Thymus (tissue), 11 donors: ENCODE data around the gene ZNF316. TPM values are rescaled to one million over a fixed set of nuclear protein-coding genes. Genes with fewer than 3 reads are reported as not detected.
A peak's percentile ranks its signal among the peaks of the same experiment; 100 is the strongest.

ENCODE experiments used
- DNase-seq, 9 donors: peaks; one replicate each; pipeline ENCODE4 v3.0.0-alpha.2; 2013; ENCODE audit warnings: low spot score in 9 of 9, low read depth in 6 of 9, missing footprints in 1 of 9
- H3K27ac ChIP-seq, 2 donors: one replicate each; pipeline ENCODE4 v1.5.1; 2013; ENCODE audit warnings: control low read depth in 1 of 2, low read depth in 1 of 2, low read length in 1 of 2, mild to moderate bottlenecking in 1 of 2, moderate library complexity in 1 of 2
- H3K27me3 ChIP-seq, 2 donors: one replicate each; pipeline ENCODE4 v1.5.1; 2013; ENCODE audit warnings: low read length in 1 of 2; ENCODE audit not compliant: control insufficient read depth in 2 of 2, insufficient read depth in 1 of 2
- H3K36me3 ChIP-seq, 2 donors: one replicate each; pipeline ENCODE4 v1.5.1; 2013; ENCODE audit warnings: low read length in 1 of 2, mild to moderate bottlenecking in 1 of 2, moderate library complexity in 1 of 2; ENCODE audit not compliant: control insufficient read depth in 2 of 2, insufficient read depth in 2 of 2
- H3K4me1 ChIP-seq, 2 donors: one replicate each; pipeline ENCODE4 v1.5.1; 2013; ENCODE audit warnings: low read length in 2 of 2; ENCODE audit not compliant: control insufficient read depth in 2 of 2, insufficient read depth in 2 of 2
- H3K4me3 ChIP-seq, 2 donors: one replicate each; pipeline ENCODE4 v1.5.1; 2013; ENCODE audit warnings: low read length in 2 of 2, control low read depth in 1 of 2, mild to moderate bottlenecking in 1 of 2
- H3K9me3 ChIP-seq, 2 donors: one replicate each; pipeline ENCODE4 v1.5.1; 2013; ENCODE audit warnings: low read length in 1 of 2, mild to moderate bottlenecking in 1 of 2; ENCODE audit not compliant: control insufficient read depth in 2 of 2, insufficient read depth in 1 of 2
- WGBS: extraction: QIAGEN DNeasy Blood & Tissue Kit; methylation state at CpG from one replicate; pipeline ENCODE4 v1.1.7; 2013; 5-methylcytosine and 5-hydroxymethylcytosine counted together
- polyA plus RNA-seq: library from polyadenylated mRNA; stranded (reverse); fragments of 200-250 nt; gene quantifications from one replicate; pipeline ENCODE4 v1.2.3, GENCODE V29; 2013
- total RNA-seq: library from RNA; stranded (reverse); fragments of 120-200 nt; gene quantifications from one replicate; pipeline ENCODE4 v1.2.4, GENCODE V29; 2013
- donor health status: healthy.

ZNF316 gene
- total and polyA plus RNA-seq, 2 donors: 8.0 to 40.3 TPM

DNA sequence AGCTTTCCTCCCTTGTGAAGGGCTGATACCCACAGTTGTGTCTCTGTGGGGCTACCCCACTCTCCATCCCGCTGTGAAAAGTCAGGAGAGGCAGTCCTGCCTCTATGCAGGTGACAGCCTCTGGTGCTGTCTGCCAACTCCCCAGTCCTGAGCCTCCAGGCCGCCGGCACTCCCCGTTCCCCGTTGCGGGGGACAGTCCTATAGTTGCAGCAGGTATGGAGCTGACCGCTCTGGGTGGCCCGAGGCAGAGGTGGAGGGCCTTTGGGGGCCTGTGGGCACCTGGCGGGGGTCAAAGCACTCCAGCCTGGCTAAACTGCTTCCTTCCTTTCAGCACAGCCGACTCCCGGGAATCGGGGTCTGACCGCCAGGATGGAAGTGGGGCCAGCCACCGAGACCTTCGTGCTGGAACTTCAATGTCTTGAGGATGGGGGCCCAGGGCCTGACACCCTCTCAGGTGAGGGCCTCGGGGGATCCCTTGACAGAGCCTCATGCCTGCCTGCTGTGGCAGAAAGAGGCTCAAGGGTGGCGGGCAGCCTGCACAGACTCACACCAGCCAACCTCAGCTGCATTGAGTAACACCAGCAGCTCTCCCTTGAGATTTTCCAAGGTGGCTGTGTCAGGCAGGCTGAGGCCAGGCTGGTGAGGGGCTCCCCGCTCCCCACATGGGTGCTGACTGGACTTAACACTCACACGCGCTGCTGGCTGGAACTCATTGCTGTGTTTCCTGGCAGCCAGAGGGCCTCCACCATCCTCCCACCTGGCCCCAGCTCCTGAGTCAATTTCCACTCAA is 20.1 kb upstream of the ZNF316 start:
- Histone ChIP-seq H3K4me3 (no peak overlapping the region), H3K36me3 (peaks cover 0 to 8% of the 10 kb centered on the region in 2 donors), H3K27me3 (peaks cover 0 to 36% of the 10 kb centered on the region in 2 donors), H3K9me3 (peaks cover 0 to 11% of the 10 kb centered on the region in 2 donors), H3K4me1 (peaks cover 20 to 42% of the 10 kb centered on the region in 2 donors), H3K27ac (no peak overlapping the region)
- no peak for DNase-seq
- 93% methylated on average over 20 of the region's 20 CpGs for WGBS

DNA sequence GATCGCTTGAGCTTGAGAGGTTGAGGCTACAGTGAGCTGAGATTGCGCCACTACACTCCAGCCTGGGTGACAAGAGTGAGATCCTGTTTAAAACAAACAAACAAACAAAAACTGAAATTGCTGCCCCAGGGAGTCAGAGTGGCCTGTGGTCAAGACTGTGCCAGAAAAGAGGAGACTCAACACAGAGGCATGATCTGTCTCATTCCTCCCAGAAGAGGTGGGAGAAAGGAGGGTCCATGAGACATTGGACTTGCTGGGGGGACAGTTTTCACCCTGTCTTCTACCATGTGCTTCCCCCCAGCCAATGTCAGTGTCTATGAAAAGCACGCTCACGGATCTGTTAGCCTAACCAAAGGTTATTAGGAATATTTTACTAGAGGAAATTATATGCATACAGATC is 18.5 kb upstream of the ZNF316 start:
- peaks cover 0 to 15% of the 10 kb centered on the region in 2 donors for H3K9me3 ChIP-seq
- no peak overlapping the region for H3K27ac ChIP-seq
- 85% methylated on average over 4 of the region's 4 CpGs for WGBS
- H3K4me1 ChIP-seq: peaks cover 27 to 50% of the 10 kb centered on the region in 2 donors
- peaks cover 0 to 32% of the 10 kb centered on the region in 2 donors for H3K27me3 ChIP-seq
- H3K4me3 ChIP-seq: no peak overlapping the region
- DNase-seq: no peak
- H3K36me3 ChIP-seq: peaks cover 2 to 14% of the 10 kb centered on the region in 2 donors

DNA sequence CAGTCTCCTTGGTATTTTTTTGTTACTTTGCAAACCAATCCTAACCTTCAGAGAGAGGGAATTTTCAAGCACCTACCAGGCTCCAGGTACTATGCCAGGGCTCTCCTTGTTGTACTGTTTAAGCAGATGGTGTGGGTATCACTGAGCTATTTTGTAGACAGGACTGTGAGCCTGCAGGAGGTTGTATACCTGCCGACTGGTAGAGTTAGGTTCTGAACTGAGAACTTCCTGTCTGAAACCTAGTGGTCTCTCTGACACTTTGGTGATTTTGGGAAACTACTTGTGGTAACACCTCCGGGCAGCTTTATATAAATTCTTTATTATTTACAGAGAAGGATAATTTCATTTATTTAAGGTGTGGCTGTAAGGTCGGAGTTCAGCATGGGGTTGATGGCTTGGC is 17.2 kb upstream of the ZNF316 start:
- Histone ChIP-seq H3K27ac (no peak overlapping the region), H3K9me3 (peaks cover 0 to 15% of the 10 kb centered on the region in 2 donors), H3K4me3 (no peak overlapping the region), H3K4me1 (peaks cover 35 to 52% of the 10 kb centered on the region in 2 donors), H3K27me3 (peaks cover 0 to 18% of the 10 kb centered on the region in 2 donors), H3K36me3 (peaks cover 2 to 14% of the 10 kb centered on the region in 2 donors)
- DNase-seq: peak in 1 of 9 donors; percentile 15
- WGBS: 79% methylated on average over 3 of the region's 3 CpGs

DNA sequence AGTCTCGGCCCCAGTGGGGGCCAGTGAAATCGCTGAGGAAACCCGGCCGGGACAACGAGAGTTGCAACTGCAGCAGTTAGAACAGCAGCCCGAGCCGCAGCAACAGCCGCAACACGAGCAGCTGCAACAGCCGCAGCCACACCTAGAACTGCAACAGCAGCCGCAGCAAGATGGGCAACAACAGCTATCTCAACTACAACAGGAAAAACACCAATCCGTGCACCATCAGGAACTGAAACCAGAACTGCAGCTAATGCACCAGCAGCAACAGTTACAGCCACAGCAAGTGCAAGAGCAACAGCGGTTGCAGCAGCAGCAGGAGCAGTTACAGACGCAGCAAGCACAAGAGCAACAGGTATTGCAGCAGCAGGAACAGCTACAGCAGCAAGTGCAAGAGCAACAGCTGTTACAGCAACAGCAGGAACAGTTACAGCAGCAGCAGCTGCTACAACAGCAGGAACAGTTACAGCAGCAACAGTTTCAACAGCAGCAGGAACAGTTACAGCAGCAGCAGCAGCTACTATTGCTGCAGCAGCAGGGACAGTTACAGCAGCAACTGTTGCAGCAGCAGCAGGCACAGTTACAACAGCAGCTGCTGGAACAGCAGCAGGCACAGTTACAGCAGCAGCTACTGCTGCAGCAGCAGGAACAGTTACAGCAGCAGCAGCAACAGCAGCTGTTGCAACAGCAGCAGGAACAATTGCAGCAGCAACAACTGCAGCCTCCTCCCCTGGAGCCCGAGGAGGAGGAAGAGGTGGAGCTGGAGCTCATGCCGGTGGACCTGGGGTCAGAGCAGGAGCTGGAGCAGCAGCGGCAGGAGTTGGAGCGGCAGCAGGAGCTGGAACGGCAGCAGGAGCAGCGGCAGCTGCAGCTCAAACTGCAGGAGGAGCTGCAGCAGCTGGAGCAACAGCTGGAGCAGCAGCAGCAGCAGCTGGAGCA is 15.7 kb upstream of the ZNF316 start:
- H3K9me3 ChIP-seq: peaks cover 0 to 15% of the 10 kb centered on the region in 2 donors
- DNase-seq: peak in 2 of 9 donors; percentile 42 to 54
- peak overlapping the region; percentile 39 to 60 for H3K27ac ChIP-seq
- peaks cover 0 to 8% of the 10 kb centered on the region in 2 donors for H3K27me3 ChIP-seq
- whole genome bisulfite sequencing: 96% methylated on average over 20 of the region's 20 CpGs
- peaks cover 42 to 51% of the 10 kb centered on the region in 2 donors for H3K4me1 ChIP-seq
- no peak overlapping the region for H3K4me3 ChIP-seq
- H3K36me3 ChIP-seq: peaks cover 2 to 14% of the 10 kb centered on the region in 2 donors

DNA sequence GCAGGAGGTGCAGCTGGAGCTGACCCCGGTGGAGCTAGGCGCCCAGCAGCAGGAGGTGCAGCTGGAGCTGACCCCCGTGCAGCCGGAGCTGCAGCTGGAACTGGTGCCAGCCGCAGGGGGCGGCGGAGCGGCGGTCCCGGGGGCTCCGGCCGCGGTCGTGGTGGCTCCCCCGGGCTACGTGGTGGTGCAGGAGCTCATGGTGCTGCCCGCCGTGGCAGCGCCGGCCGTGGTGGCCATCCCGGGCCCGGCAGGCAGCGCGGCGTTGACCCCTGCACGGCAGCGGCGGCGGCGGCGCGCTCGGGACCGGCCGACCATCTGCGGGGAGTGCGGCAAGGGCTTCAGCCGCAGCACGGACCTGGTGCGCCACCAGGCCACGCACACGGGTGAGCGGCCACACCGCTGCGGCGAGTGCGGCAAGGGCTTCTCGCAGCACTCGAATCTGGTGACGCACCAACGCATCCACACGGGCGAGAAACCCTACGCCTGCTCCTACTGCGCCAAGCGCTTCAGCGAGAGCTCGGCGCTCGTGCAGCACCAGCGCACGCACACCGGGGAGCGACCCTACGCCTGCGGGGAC is 14.9 kb upstream of the ZNF316 start:
- Histone ChIP-seq H3K27me3 (peaks cover 0 to under 1% of the 10 kb centered on the region in 2 donors), H3K27ac (peak overlapping the region in 1 of 2 donors; percentile 60), H3K4me3 (no peak overlapping the region), H3K4me1 (peaks cover 42 to 51% of the 10 kb centered on the region in 2 donors), H3K36me3 (peaks cover 2 to 14% of the 10 kb centered on the region in 2 donors), H3K9me3 (peaks cover 0 to 15% of the 10 kb centered on the region in 2 donors)
- WGBS: 99% methylated on average over 67 of the region's 67 CpGs
- DNase-seq: no peak

DNA sequence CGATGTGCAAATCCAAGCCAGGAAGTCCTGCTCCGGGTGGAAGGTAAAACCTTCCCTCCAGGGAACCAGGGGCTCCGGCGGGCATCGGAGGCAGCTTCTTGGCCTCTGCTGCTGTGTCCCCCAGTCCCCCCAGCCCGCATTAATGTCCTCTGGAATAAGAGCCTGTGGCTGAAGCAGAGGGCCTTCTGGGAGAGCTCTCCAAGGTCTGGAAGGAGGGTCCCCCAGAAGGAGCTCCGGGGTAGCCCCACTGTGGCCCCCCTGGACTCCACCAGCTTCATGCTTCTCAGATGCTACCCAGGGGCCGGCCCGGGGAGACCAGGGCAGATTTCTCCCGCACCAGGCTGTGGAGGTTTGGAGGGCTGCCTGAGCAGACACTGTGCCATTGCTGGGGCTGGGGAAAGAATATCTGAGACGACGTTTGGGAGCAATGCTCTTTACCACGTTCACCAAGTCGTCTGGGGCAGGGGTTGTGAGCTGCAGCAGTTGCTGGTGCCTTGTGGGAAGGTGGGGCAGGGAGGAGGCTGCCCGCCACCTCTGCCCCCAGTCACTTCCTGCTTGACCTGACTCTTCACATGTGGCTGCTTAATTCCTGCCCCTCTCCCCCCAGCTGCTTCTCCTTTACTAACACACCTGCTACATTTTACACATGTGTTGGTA is 13.4 kb upstream of the ZNF316 start:
- DNase-seq: peak in 5 of 9 donors; percentile 37 to 78 (median 50)
- H3K27ac ChIP-seq: peak overlapping the region; percentile 71 to 90
- peak overlapping the region in 1 of 2 donors; percentile 23 for H3K4me3 ChIP-seq
- H3K36me3 ChIP-seq: peaks cover 2 to 14% of the 10 kb centered on the region in 2 donors
- peaks cover 42 to 58% of the 10 kb centered on the region in 2 donors for H3K4me1 ChIP-seq
- peaks cover 0 to 15% of the 10 kb centered on the region in 2 donors for H3K9me3 ChIP-seq
- no peaks in the 10 kb centered on the region for H3K27me3 ChIP-seq
- 56% methylated on average over 15 of the region's 15 CpGs for WGBS

DNA sequence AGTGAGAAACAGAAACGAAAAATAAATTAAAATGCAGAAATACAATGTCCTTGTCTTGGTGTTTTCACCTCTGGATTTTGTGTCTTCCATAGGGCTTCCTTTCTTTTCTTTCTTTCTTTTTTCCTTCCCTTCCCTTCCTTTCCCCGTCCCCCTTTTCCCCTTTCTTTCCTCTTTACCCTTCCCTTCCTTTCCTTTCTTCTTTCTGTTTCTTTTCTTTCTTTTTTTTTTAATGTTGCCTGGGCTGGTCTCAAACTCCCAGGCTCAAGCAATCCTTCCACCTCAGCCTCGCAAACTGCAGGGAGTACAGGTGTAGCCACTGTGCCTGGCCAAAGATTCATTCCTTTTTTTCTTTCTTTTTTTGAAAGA is 12.9 kb upstream of the ZNF316 start:
- peaks cover 0 to 15% of the 10 kb centered on the region in 2 donors for H3K9me3 ChIP-seq
- peaks cover 42 to 58% of the 10 kb centered on the region in 2 donors for H3K4me1 ChIP-seq
- H3K4me3 ChIP-seq: peak overlapping the region in 1 of 2 donors; percentile 23
- H3K27ac ChIP-seq: peak overlapping the region; percentile 52 to 90
- no peaks in the 10 kb centered on the region for H3K27me3 ChIP-seq
- no peak for DNase-seq
- peaks cover 2 to 14% of the 10 kb centered on the region in 2 donors for H3K36me3 ChIP-seq
- 24% methylated on average over 3 of the region's 3 CpGs for WGBS

DNA sequence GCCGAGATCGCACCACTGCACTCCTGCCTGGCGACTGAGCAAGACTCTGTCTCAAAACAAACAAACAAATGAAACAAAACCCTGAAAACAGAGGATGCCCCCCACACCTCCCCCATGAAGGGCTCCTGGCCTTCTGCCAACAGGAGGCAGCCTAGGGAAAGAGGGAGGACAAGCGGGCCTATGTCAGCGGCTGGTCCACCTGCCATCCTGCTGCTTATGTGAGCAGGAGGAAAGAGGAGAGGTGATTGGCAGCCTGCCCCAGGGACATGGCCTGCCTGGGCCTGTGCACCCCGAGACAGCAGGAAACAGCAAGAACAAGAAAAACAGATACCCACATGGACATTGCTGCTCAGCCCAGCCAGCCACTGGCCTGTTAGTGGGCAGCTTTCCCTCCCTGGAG is 9.1 kb upstream of the ZNF316 start:
- Histone ChIP-seq H3K9me3 (no peaks in the 10 kb centered on the region), H3K4me1 (peaks cover 24 to 31% of the 10 kb centered on the region in 2 donors), H3K27ac (no peak overlapping the region), H3K36me3 (peaks cover 0 to 2% of the 10 kb centered on the region in 2 donors), H3K4me3 (no peak overlapping the region), H3K27me3 (no peaks in the 10 kb centered on the region)
- no peak for DNase-seq
- 95% methylated on average over 6 of the region's 6 CpGs for WGBS
